Effector memory CD8-positive, alpha-beta T cell (primary cell): ENCODE results near the gene RAC3.

Experiments
- ATAC-seq: fragments of 150-1000 bp; cut with Tn5 transposase; replicated peaks from 2 replicates; pipeline ENCODE4 v1.10.0; 2021; ENCODE audit warnings: mild to moderate bottlenecking, moderate library complexity
- DNase-seq, 3 experiments: peaks; one replicate each; pipeline ENCODE4 v3.0.0; 2021
- H3K27ac Mint-ChIP-seq, 2 donors: one replicate each; pipeline ENCODE4 v1.8.0; 2022; ENCODE audit warnings: mild to moderate bottlenecking in 2 of 2, mixed read lengths in 2 of 2, moderate library complexity in 2 of 2
- H3K27me3 Mint-ChIP-seq, 2 donors: one replicate each; pipeline ENCODE4 v1.8.0; 2022; ENCODE audit warnings: mixed read lengths in 2 of 2
- H3K36me3 Mint-ChIP-seq: one replicate; pipeline ENCODE4 v1.8.0; 2022; ENCODE audit warnings: mild to moderate bottlenecking, moderate library complexity, mixed read lengths; ENCODE audit not compliant: insufficient read depth
- H3K4me1 Mint-ChIP-seq, 2 donors: one replicate each; pipeline ENCODE4 v1.8.0; 2022; ENCODE audit warnings: low read depth in 2 of 2, mixed read lengths in 2 of 2
- H3K4me3 Mint-ChIP-seq, 2 donors: one replicate each; pipeline ENCODE4 v1.8.0; 2022; ENCODE audit warnings: mild to moderate bottlenecking in 2 of 2, mixed read lengths in 2 of 2, moderate library complexity in 2 of 2
- H3K9me3 Mint-ChIP-seq, 2 donors: one replicate each; pipeline ENCODE4 v1.8.0; 2022; ENCODE audit warnings: mixed read lengths in 2 of 2

The RAC3 gene

GRCh38 chr17:82029391-82029790, 2.1 kb upstream of the RAC3 start:
- Mint-ChIP-seq H3K4me1 (peaks cover 10% of the 10 kb centered on the region in 2 donors), H3K27ac (no peak overlapping the region), H3K9me3 (no peaks in the 10 kb centered on the region), H3K27me3 (no peaks in the 10 kb centered on the region), H3K4me3 (peak overlapping the region; percentile 73 to 77), H3K36me3 (peaks cover 6% of the 10 kb centered on the region)
- no peak for ATAC-seq
- DNase-seq = no peak

- Mint-ChIP-seq H3K9me3 (no peaks in the 10 kb centered on the region), H3K27me3 (no peaks in the 10 kb centered on the region), H3K36me3 (peaks cover 6% of the 10 kb centered on the region), H3K4me1 (peaks cover 10% of the 10 kb centered on the region in 2 donors), H3K4me3 (peak overlapping the region; percentile 84 to 85), H3K27ac (no peak overlapping the region)
- no peak for ATAC-seq
- no peak for DNase-seq
These were observed 1.4 kb upstream of the RAC3 start for GRCh38 chr17:82029990-82030469.

GRCh38 chr17:82030470-82031302, 792 bp upstream of the RAC3 start:
- Mint-ChIP-seq H3K36me3 (peaks cover 3% of the 10 kb centered on the region), H3K27ac (no peak overlapping the region), H3K9me3 (no peaks in the 10 kb centered on the region), H3K4me3 (peak overlapping the region; percentile 84 to 85), H3K27me3 (no peaks in the 10 kb centered on the region), H3K4me1 (peaks cover 14% of the 10 kb centered on the region in 2 donors)
- peak; percentile 79 to 86 (median 80) for DNase-seq
- peak; percentile 86 for ATAC-seq

DNA sequence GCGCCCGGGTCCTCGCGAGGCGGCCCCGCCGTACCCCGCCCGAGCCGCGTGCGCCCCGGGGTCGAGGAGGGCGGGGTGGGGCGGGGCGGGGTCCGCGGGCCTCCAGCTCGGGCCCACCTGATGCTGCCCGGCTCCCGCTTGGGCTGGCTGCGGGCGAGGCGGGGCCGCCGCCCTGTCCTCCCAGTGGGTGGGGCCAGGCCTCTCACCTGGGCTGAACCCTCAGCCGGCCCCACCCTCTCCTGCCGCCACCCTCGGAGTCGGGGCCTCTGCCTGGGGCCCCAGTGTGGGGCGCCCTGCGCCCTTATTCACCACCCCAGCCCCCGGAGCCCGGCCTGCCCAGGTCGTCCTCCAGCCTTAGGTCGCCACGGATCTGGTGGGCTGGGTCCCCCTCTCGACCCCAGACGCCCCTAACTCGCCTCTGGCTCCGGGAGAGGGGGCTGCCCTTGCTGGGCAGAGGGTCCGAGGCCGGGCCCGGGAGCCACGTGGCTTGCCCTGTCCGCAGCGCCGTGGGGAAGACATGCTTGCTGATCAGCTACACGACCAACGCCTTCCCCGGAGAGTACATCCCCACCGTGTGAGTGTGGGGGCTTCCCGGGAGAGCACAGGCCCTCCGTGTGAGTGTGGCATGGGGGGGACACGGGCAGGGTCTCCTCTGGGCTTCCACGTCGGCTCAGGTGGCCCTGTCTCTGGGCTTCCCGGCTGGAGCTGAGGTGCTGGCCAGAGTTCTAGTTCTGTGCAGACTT, 578 bp downstream of the RAC3 start:
- peak overlapping the region; percentile 57 to 59 for H3K4me3 Mint-ChIP-seq
- H3K9me3 Mint-ChIP-seq = no peaks in the 10 kb centered on the region
- DNase-seq (no peak), ATAC-seq (no peak)
- peaks cover 8% of the 10 kb centered on the region for H3K36me3 Mint-ChIP-seq
- H3K27ac Mint-ChIP-seq = no peak overlapping the region
- H3K27me3 Mint-ChIP-seq = no peaks in the 10 kb centered on the region
- H3K4me1 Mint-ChIP-seq = peaks cover 18 to 19% of the 10 kb centered on the region in 2 donors

GRCh38 chr17:82033359-82034085, 2.0 kb downstream of the RAC3 start:
- H3K4me3 Mint-ChIP-seq = no peak overlapping the region
- DNase-seq (no peak), ATAC-seq (no peak)
- no peak overlapping the region for H3K27ac Mint-ChIP-seq
- H3K4me1 Mint-ChIP-seq = peaks cover 23 to 25% of the 10 kb centered on the region in 2 donors
- no peaks in the 10 kb centered on the region for H3K9me3 Mint-ChIP-seq
- peaks cover 15% of the 10 kb centered on the region for H3K36me3 Mint-ChIP-seq
- no peaks in the 10 kb centered on the region for H3K27me3 Mint-ChIP-seq

- Mint-ChIP-seq H3K4me3 (peak overlapping the region in 1 of 2 donors; percentile 2), H3K4me1 (peaks cover 24 to 28% of the 10 kb centered on the region in 2 donors), H3K27ac (no peak overlapping the region), H3K27me3 (no peaks in the 10 kb centered on the region), H3K9me3 (no peaks in the 10 kb centered on the region), H3K36me3 (peaks cover 15% of the 10 kb centered on the region)
- ATAC-seq = no peak
- no peak for DNase-seq
These were observed 3.0 kb downstream of the RAC3 start for GRCh38 chr17:82034371-82035011.

GRCh38 chr17:82035488-82035887, 4.0 kb downstream of the RAC3 start:
- Mint-ChIP-seq H3K36me3 (peaks cover 13% of the 10 kb centered on the region), H3K27me3 (no peaks in the 10 kb centered on the region), H3K9me3 (no peaks in the 10 kb centered on the region), H3K4me3 (peak overlapping the region; percentile 82 to 88), H3K4me1 (peaks cover 19 to 23% of the 10 kb centered on the region in 2 donors), H3K27ac (peak overlapping the region in 1 of 2 donors; percentile 57)
- DNase-seq = no peak
- ATAC-seq = no peak

GRCh38 chr17:82035956-82036633, 4.6 kb downstream of the RAC3 start:
- no peaks in the 10 kb centered on the region for H3K27me3 Mint-ChIP-seq
- ATAC-seq = no peak

GRCh38 chr17:82036634-82037091, 5.2 kb downstream of the RAC3 start:
- DNase-seq (no peak), ATAC-seq (no peak)
- Mint-ChIP-seq H3K4me3 (peak overlapping the region; percentile 82 to 88), H3K36me3 (peaks cover 12% of the 10 kb centered on the region), H3K9me3 (no peaks in the 10 kb centered on the region), H3K27me3 (no peaks in the 10 kb centered on the region), H3K4me1 (peaks cover 17 to 21% of the 10 kb centered on the region in 2 donors), H3K27ac (peak overlapping the region; percentile 57 to 88)

More at GRCh38 chr17:82035956-82036633, 4.6 kb downstream of the RAC3 start:
- H3K4me1 Mint-ChIP-seq = peaks cover 17 to 21% of the 10 kb centered on the region in 2 donors
- H3K27ac Mint-ChIP-seq = peak overlapping the region; percentile 57 to 88
- DNase-seq = no peak
- no peaks in the 10 kb centered on the region for H3K9me3 Mint-ChIP-seq
- peak overlapping the region; percentile 82 to 88 for H3K4me3 Mint-ChIP-seq
- peaks cover 12% of the 10 kb centered on the region for H3K36me3 Mint-ChIP-seq

DNA sequence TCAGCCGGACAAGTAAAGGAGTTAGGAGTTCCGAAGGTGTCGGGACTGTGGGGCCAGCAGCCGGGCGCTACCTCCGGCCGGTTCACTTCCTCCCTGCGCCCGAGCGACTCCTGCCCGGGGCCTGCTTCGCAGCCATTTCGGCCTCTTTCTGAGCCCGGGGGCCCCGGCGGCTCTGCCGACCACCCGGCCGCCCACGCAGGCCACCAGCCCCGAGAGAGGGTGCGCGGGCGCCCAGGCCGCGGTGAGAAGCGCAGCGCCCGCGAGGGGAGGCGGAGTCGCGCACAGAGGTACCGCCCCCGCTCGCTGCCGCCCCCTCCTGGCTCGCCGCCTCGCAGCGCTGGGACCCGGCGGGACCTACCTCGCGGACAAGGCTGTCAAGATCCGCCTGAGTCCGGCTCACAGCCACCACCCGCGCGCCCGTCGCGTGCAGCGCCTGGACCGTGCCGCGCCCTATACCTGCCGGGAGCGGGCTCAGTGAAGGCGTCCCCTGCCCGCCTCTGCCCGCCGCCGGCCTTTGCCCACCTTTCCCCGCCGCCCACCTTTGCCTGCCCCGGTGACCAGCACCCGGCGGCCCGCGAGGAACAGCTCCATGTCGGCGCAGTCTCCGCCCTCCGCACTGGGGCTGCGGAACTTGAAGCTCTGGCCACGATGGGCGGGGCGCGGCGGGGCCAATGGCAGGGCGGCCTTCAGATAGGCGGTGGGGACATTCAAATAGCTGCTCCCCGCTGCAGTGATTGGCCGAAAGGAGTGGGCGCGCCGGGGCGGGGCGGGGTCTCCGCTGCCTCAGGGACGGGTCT, 5.8 kb downstream of the RAC3 start, which contains the start of gene DCXR:
DCXR (minus strand) TSS at position 606 of the 797 bp plus-strand sequence; CDS start at position 591, 15 bp downstream.
- Mint-ChIP-seq H3K9me3 (no peaks in the 10 kb centered on the region), H3K4me3 (peak within 1 kb of the TSS; percentile 82 to 88), H3K27ac (peak within 1 kb of the TSS; percentile 79 to 88), H3K27me3 (no peaks in the 10 kb centered on the region), H3K4me1 (peaks cover 17 to 21% of the 10 kb centered on the region in 2 donors), H3K36me3 (peaks cover 12% of the 10 kb centered on the region)
- ATAC-seq (peak; percentile 90), DNase-seq (peak; percentile 91 to 93 (median 92))

- H3K27me3 Mint-ChIP-seq = no peaks in the 10 kb centered on the region
- H3K4me3 Mint-ChIP-seq = peak overlapping the region; percentile 82 to 88
- peak overlapping the region; percentile 79 to 88 for H3K27ac Mint-ChIP-seq
- no peak for DNase-seq
- no peaks in the 10 kb centered on the region for H3K9me3 Mint-ChIP-seq
- H3K4me1 Mint-ChIP-seq = peaks cover 17 to 21% of the 10 kb centered on the region in 2 donors
- no peak for ATAC-seq
- peaks cover 12% of the 10 kb centered on the region for H3K36me3 Mint-ChIP-seq
These were observed 6.4 kb downstream of the RAC3 start for GRCh38 chr17:82037889-82038195.
